Chondrocyte (in vitro differentiated cells): Measurements from ENCODE around the gene GALNT2. TPM values are rescaled to one million over a fixed set of nuclear protein-coding genes. Genes with fewer than 3 reads are reported as not detected.

Experiments
- DNase-seq: peaks from one replicate; pipeline ENCODE4 v3.0.0; 2021; ENCODE audit warnings: mixed read lengths, low spot score
- H3K27ac Mint-ChIP-seq: one replicate; pipeline ENCODE4 v1.8.0; 2021; ENCODE audit warnings: mild to moderate bottlenecking, moderate library complexity, mixed read lengths; ENCODE audit not compliant: unreplicated experiment
- H3K27me3 Mint-ChIP-seq: 2 replicates; pipeline ENCODE4 v1.8.0; 2021; ENCODE audit warnings: low read depth, mixed read lengths
- H3K36me3 Mint-ChIP-seq: 2 replicates; pipeline ENCODE4 v1.8.0; 2021; ENCODE audit warnings: low read depth, mixed read lengths
- H3K4me1 Mint-ChIP-seq: 2 replicates; pipeline ENCODE4 v1.8.0; 2021; ENCODE audit warnings: low read depth, mild to moderate bottlenecking, mixed read lengths
- H3K4me3 Mint-ChIP-seq: one replicate; pipeline ENCODE4 v1.8.0; 2021; ENCODE audit warnings: mild to moderate bottlenecking, moderate library complexity, mixed read lengths; ENCODE audit not compliant: unreplicated experiment
- H3K9me3 Mint-ChIP-seq: 2 replicates; pipeline ENCODE4 v1.8.0; 2021; ENCODE audit warnings: low read depth, mixed read lengths
- CTCF ChIP-seq: fragments of 200-600 bp; sonication (generic); IDR thresholded peaks from 2 replicates; pipeline ENCODE4 v1.5.0; 2021; ENCODE audit warnings: antibody characterized with exemption, mild to moderate bottlenecking, moderate library complexity
- total RNA-seq: library from RNA; stranded (reverse); gene quantifications from 3 replicates; pipeline ENCODE4 v1.2.1, GENCODE V29; 2021

The GALNT2 gene
- total RNA-seq, 1 donor from 2014 or later = 223 TPM

- Mint-ChIP-seq H3K27me3 (no peaks in the 10 kb centered on the region), H3K4me1 (peaks cover 33% of the 10 kb centered on the region), H3K4me3 (peak overlapping the region; percentile 49), H3K9me3 (no peaks in the 10 kb centered on the region), H3K27ac (peak overlapping the region; percentile 82), H3K36me3 (peaks cover 4% of the 10 kb centered on the region)
- TF ChIP-seq CTCF = no peak
- DNase-seq = no peak
Measured at GRCh38 chr1:230230948-230231773, 164.1 kb downstream of the GALNT2 start.

- no peak for DNase-seq
- Mint-ChIP-seq H3K4me1 (peaks cover 33% of the 10 kb centered on the region), H3K4me3 (peak overlapping the region; percentile 49), H3K36me3 (peaks cover 4% of the 10 kb centered on the region), H3K27me3 (no peaks in the 10 kb centered on the region), H3K27ac (peak overlapping the region; percentile 82), H3K9me3 (no peaks in the 10 kb centered on the region)
- no peak for TF ChIP-seq CTCF
Measured at GRCh38 chr1:230231774-230232145, 164.7 kb downstream of the GALNT2 start.

GRCh38 chr1:230232371-230232771, 165.3 kb downstream of the GALNT2 start:
- Mint-ChIP-seq H3K4me1 (peaks cover 33% of the 10 kb centered on the region), H3K4me3 (peak overlapping the region; percentile 49), H3K9me3 (no peaks in the 10 kb centered on the region), H3K36me3 (peaks cover 7% of the 10 kb centered on the region), H3K27ac (peak overlapping the region; percentile 82), H3K27me3 (no peaks in the 10 kb centered on the region)
- no peak for TF ChIP-seq CTCF
- DNase-seq = no peak

- Mint-ChIP-seq H3K4me1 (peaks cover 33% of the 10 kb centered on the region), H3K4me3 (no peak overlapping the region), H3K27me3 (no peaks in the 10 kb centered on the region), H3K27ac (no peak overlapping the region), H3K9me3 (no peaks in the 10 kb centered on the region), H3K36me3 (peaks cover 12% of the 10 kb centered on the region)
- no peak for DNase-seq
- no peak for TF ChIP-seq CTCF
Measured at GRCh38 chr1:230233786-230234185, 166.7 kb downstream of the GALNT2 start.

GRCh38 chr1:230235876-230236275, 168.8 kb downstream of the GALNT2 start:
- H3K27ac Mint-ChIP-seq = no peak overlapping the region
- peaks cover 5% of the 10 kb centered on the region for H3K9me3 Mint-ChIP-seq
- no peak overlapping the region for H3K4me3 Mint-ChIP-seq
- TF ChIP-seq CTCF = no peak
- H3K27me3 Mint-ChIP-seq = no peaks in the 10 kb centered on the region
- peaks cover 21% of the 10 kb centered on the region for H3K36me3 Mint-ChIP-seq
- H3K4me1 Mint-ChIP-seq = peaks cover 24% of the 10 kb centered on the region
- no peak for DNase-seq
